Measurements from ENCODE around the gene NRP2.

DNA sequence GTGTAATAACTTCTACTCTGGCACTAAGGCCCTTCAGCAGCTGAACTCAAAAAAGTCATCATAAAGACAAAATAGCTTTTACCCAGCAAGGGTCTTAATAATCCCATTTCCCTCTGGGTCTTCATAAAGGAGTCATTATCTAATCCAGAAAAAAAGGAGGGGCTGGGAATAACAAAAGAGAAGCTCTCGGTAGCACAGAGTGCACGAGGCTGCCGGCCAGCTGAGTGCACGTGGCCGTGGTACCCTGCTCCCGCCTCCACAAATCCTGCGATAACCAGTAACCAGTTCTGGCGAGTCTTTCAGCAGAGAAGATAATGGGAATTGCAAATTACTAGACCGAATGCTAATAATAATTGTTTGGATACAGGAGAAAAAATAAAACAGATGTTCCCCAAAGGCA lies 7.5 kb downstream of the NRP2 start:
- TF ChIP-seq, protein P1, sequence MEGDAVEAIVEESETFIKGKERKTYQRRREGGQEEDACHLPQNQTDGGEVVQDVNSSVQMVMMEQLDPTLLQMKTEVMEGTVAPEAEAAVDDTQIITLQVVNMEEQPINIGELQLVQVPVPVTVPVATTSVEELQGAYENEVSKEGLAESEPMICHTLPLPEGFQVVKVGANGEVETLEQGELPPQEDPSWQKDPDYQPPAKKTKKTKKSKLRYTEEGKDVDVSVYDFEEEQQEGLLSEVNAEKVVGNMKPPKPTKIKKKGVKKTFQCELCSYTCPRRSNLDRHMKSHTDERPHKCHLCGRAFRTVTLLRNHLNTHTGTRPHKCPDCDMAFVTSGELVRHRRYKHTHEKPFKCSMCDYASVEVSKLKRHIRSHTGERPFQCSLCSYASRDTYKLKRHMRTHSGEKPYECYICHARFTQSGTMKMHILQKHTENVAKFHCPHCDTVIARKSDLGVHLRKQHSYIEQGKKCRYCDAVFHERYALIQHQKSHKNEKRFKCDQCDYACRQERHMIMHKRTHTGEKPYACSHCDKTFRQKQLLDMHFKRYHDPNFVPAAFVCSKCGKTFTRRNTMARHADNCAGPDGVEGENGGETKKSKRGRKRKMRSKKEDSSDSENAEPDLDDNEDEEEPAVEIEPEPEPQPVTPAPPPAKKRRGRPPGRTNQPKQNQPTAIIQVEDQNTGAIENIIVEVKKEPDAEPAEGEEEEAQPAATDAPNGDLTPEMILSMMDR (conservative IDR thresholded peaks at IDR 0.05; ENCODE audit: low read length), result no peak
- no peak for TF ChIP-seq EZH2phosphoT487 (IDR thresholded peaks at IDR 0.05; ENCODE audit: borderline replicate concordance)
